ENCODE results near the gene XYLT1. TPM values are rescaled to one million over a fixed set of nuclear protein-coding genes. Genes with fewer than 3 reads are reported as not detected.

Gene XYLT1
- total RNA-seq, 1 experiment from 2014 or later = not detected

GRCh38 chr16:17499223-17499902 lies 28.6 kb upstream of the XYLT1 start:
- ChIA-PET POLR2A (ENCODE audit: unreplicated experiment) (no interaction called here), CTCF (no interaction called here)
- H3K9ac ChIP-seq (ENCODE audit: low read length) = no peak overlapping the region
- H3F3A ChIP-seq (ENCODE audit: low read length, unreplicated experiment) = no peaks in the 10 kb centered on the region
- TF ChIP-seq EZH2phosphoT487 (IDR thresholded peaks at IDR 0.05; ENCODE audit: borderline replicate concordance, low read length) = no peak
- TF ChIP-seq EZH2 (IDR thresholded peaks at IDR 0.05; ENCODE audit: low read length, unreplicated experiment) = no peak
- no peak for TF ChIP-seq CTCF (conservative IDR thresholded peaks at IDR 0.05; ENCODE audit: low read depth, low read length)
- no TSS peak for BruUV-seq (replicated peaks)
- H4K20me1 ChIP-seq (ENCODE audit: low read length) = no peaks in the 10 kb centered on the region
- H3K9me2 ChIP-seq (replicated peaks; ENCODE audit: low read length) = no peaks in the 10 kb centered on the region
- H3K79me2 ChIP-seq (ENCODE audit: low read length) = no peaks in the 10 kb centered on the region
- no peak overlapping the region for H3K27ac ChIP-seq (ENCODE audit: low read length)
- no peak overlapping the region for H3K4me2 ChIP-seq (ENCODE audit: low read length)
- H3K9me3 ChIP-seq (ENCODE audit: low read length) = no peaks in the 10 kb centered on the region
- no peaks in the 10 kb centered on the region for H3K27me3 ChIP-seq (ENCODE audit: low read length)
- intact Hi-C loops (cut with micrococcal nuclease) = no loop called here
- H2AFZ ChIP-seq (ENCODE audit: low read length) = no peak overlapping the region
- no peaks in the 10 kb centered on the region for H3K36me3 ChIP-seq (ENCODE audit: low read depth, low read length)
- DNase-seq = no peak
- ATAC-seq = no peak
- H3K4me3 ChIP-seq (ENCODE audit: low read length) = no peak overlapping the region
- no peaks in the 10 kb centered on the region for H3K4me1 ChIP-seq (ENCODE audit: insufficient read depth, low read length)

GRCh38 chr16:17497648-17498047 lies 26.9 kb upstream of the XYLT1 start:
- POLR2A ChIA-PET (ENCODE audit: unreplicated experiment) = no interaction called here
- Histone ChIP-seq H3K4me2 (ENCODE audit: low read length) (no peak overlapping the region), H3K4me3 (ENCODE audit: low read length) (no peak overlapping the region), H3F3A (ENCODE audit: low read length, unreplicated experiment) (no peaks in the 10 kb centered on the region), H3K36me3 (ENCODE audit: low read depth, low read length) (no peaks in the 10 kb centered on the region), H3K9me3 (ENCODE audit: low read length) (no peaks in the 10 kb centered on the region), H3K27ac (ENCODE audit: low read length) (no peak overlapping the region), H4K20me1 (ENCODE audit: low read length) (no peaks in the 10 kb centered on the region), H3K79me2 (ENCODE audit: low read length) (no peaks in the 10 kb centered on the region), H3K9me2 (replicated peaks; ENCODE audit: low read length) (no peaks in the 10 kb centered on the region), H3K4me1 (ENCODE audit: insufficient read depth, low read length) (no peaks in the 10 kb centered on the region), H3K9ac (ENCODE audit: low read length) (no peak overlapping the region), H3K27me3 (ENCODE audit: low read length) (no peaks in the 10 kb centered on the region), H2AFZ (ENCODE audit: low read length) (no peak overlapping the region)
- CTCF ChIA-PET = no interaction called here
- ATAC-seq = no peak
- no peak for DNase-seq
- BruUV-seq (replicated peaks) = no TSS peak
- intact Hi-C loops (cut with micrococcal nuclease) = no loop called here
- TF ChIP-seq EZH2phosphoT487 (IDR thresholded peaks at IDR 0.05; ENCODE audit: borderline replicate concordance, low read length) (no peak), CTCF (conservative IDR thresholded peaks at IDR 0.05; ENCODE audit: low read depth, low read length) (no peak), EZH2 (IDR thresholded peaks at IDR 0.05; ENCODE audit: low read length, unreplicated experiment) (no peak)

- Histone ChIP-seq H3K79me2 (ENCODE audit: low read length) (no peaks in the 10 kb centered on the region), H3K27me3 (ENCODE audit: low read length) (no peaks in the 10 kb centered on the region), H3K9me2 (replicated peaks; ENCODE audit: low read length) (no peaks in the 10 kb centered on the region), H3K27ac (ENCODE audit: low read length) (no peak overlapping the region), H3K4me1 (ENCODE audit: insufficient read depth, low read length) (no peaks in the 10 kb centered on the region), H3K36me3 (ENCODE audit: low read depth, low read length) (no peaks in the 10 kb centered on the region), H3K9me3 (ENCODE audit: low read length) (no peaks in the 10 kb centered on the region), H3F3A (ENCODE audit: low read length, unreplicated experiment) (no peaks in the 10 kb centered on the region), H4K20me1 (ENCODE audit: low read length) (no peaks in the 10 kb centered on the region), H3K4me3 (ENCODE audit: low read length) (no peak overlapping the region), H2AFZ (ENCODE audit: low read length) (no peak overlapping the region), H3K9ac (ENCODE audit: low read length) (no peak overlapping the region), H3K4me2 (ENCODE audit: low read length) (no peak overlapping the region)
- no peak for ATAC-seq
- CTCF ChIA-PET = no interaction called here
- BruUV-seq (replicated peaks) = no TSS peak
- POLR2A ChIA-PET (ENCODE audit: unreplicated experiment) = no interaction called here
- TF ChIP-seq CTCF (conservative IDR thresholded peaks at IDR 0.05; ENCODE audit: low read depth, low read length) (no peak), EZH2 (IDR thresholded peaks at IDR 0.05; ENCODE audit: low read length, unreplicated experiment) (no peak), EZH2phosphoT487 (IDR thresholded peaks at IDR 0.05; ENCODE audit: borderline replicate concordance, low read length) (no peak)
- intact Hi-C loops (cut with micrococcal nuclease) = no loop called here
- DNase-seq = no peak
These were observed 26.1 kb upstream of the XYLT1 start for GRCh38 chr16:17496891-17497290.
